Chondrocyte (in vitro differentiated cells): ENCODE data around the gene LAMP1. TPM values are rescaled to one million over a fixed set of nuclear protein-coding genes. Genes with fewer than 3 reads are reported as not detected.

ENCODE experiments used
- DNase-seq: peaks from one replicate; pipeline ENCODE4 v3.0.0; 2021; ENCODE audit warnings: mixed read lengths, low spot score
- H3K27ac Mint-ChIP-seq: one replicate; pipeline ENCODE4 v1.8.0; 2021; ENCODE audit warnings: mild to moderate bottlenecking, moderate library complexity, mixed read lengths; ENCODE audit not compliant: unreplicated experiment
- H3K27me3 Mint-ChIP-seq: 2 replicates; pipeline ENCODE4 v1.8.0; 2021; ENCODE audit warnings: low read depth, mixed read lengths
- H3K36me3 Mint-ChIP-seq: 2 replicates; pipeline ENCODE4 v1.8.0; 2021; ENCODE audit warnings: low read depth, mixed read lengths
- H3K4me1 Mint-ChIP-seq: 2 replicates; pipeline ENCODE4 v1.8.0; 2021; ENCODE audit warnings: low read depth, mild to moderate bottlenecking, mixed read lengths
- H3K4me3 Mint-ChIP-seq: one replicate; pipeline ENCODE4 v1.8.0; 2021; ENCODE audit warnings: mild to moderate bottlenecking, moderate library complexity, mixed read lengths; ENCODE audit not compliant: unreplicated experiment
- H3K9me3 Mint-ChIP-seq: 2 replicates; pipeline ENCODE4 v1.8.0; 2021; ENCODE audit warnings: low read depth, mixed read lengths
- CTCF ChIP-seq: fragments of 200-600 bp; sonication (generic); IDR thresholded peaks from 2 replicates; pipeline ENCODE4 v1.5.0; 2021; ENCODE audit warnings: antibody characterized with exemption, mild to moderate bottlenecking, moderate library complexity
- total RNA-seq: library from RNA; stranded (reverse); gene quantifications from 3 replicates; pipeline ENCODE4 v1.2.1, GENCODE V29; 2021

The LAMP1 gene
- total RNA-seq, 1 donor from 2014 or later = 332 TPM

GRCh38 chr13:113350938-113351335 is 53.9 kb downstream of the LAMP1 start:
- no peak for DNase-seq
- H3K36me3 Mint-ChIP-seq = no peaks in the 10 kb centered on the region
- H3K27ac Mint-ChIP-seq = no peak overlapping the region
- H3K27me3 Mint-ChIP-seq = no peaks in the 10 kb centered on the region
- no peak for TF ChIP-seq CTCF
- H3K4me1 Mint-ChIP-seq = no peaks in the 10 kb centered on the region
- no peak overlapping the region for H3K4me3 Mint-ChIP-seq
- no peaks in the 10 kb centered on the region for H3K9me3 Mint-ChIP-seq

GRCh38 chr13:113351514-113352026 is 54.5 kb downstream of the LAMP1 start:
- H3K27me3 Mint-ChIP-seq = no peaks in the 10 kb centered on the region
- no peak overlapping the region for H3K4me3 Mint-ChIP-seq
- H3K36me3 Mint-ChIP-seq = no peaks in the 10 kb centered on the region
- no peak for DNase-seq
- H3K27ac Mint-ChIP-seq = no peak overlapping the region
- no peaks in the 10 kb centered on the region for H3K9me3 Mint-ChIP-seq
- H3K4me1 Mint-ChIP-seq = no peaks in the 10 kb centered on the region
- no peak for TF ChIP-seq CTCF

GRCh38 chr13:113353254-113353653 is 56.2 kb downstream of the LAMP1 start:
- peaks cover 3% of the 10 kb centered on the region for H3K4me1 Mint-ChIP-seq
- no peak for DNase-seq
- no peak overlapping the region for H3K27ac Mint-ChIP-seq
- no peak for TF ChIP-seq CTCF
- H3K36me3 Mint-ChIP-seq = no peaks in the 10 kb centered on the region
- H3K9me3 Mint-ChIP-seq = no peaks in the 10 kb centered on the region
- no peaks in the 10 kb centered on the region for H3K27me3 Mint-ChIP-seq
- H3K4me3 Mint-ChIP-seq = no peak overlapping the region

- peaks cover 3% of the 10 kb centered on the region for H3K4me1 Mint-ChIP-seq
- no peak overlapping the region for H3K27ac Mint-ChIP-seq
- TF ChIP-seq CTCF = no peak
- no peak overlapping the region for H3K4me3 Mint-ChIP-seq
- peak; percentile 55 for DNase-seq
- H3K27me3 Mint-ChIP-seq = peaks cover 2% of the 10 kb centered on the region
- no peaks in the 10 kb centered on the region for H3K9me3 Mint-ChIP-seq
- no peaks in the 10 kb centered on the region for H3K36me3 Mint-ChIP-seq
Measured at GRCh38 chr13:113354831-113355610, 58.0 kb downstream of the LAMP1 start.

- Mint-ChIP-seq H3K27me3 (peaks cover 2% of the 10 kb centered on the region), H3K4me3 (no peak overlapping the region), H3K4me1 (peaks cover 3% of the 10 kb centered on the region), H3K36me3 (no peaks in the 10 kb centered on the region), H3K27ac (no peak overlapping the region), H3K9me3 (no peaks in the 10 kb centered on the region)
- DNase-seq = no peak
- no peak for TF ChIP-seq CTCF
Measured at GRCh38 chr13:113355621-113356020, 58.6 kb downstream of the LAMP1 start.
